ENCODE data around the gene IFT22. TPM values are rescaled to one million over a fixed set of nuclear protein-coding genes. Genes with fewer than 3 reads are reported as not detected.

The IFT22 gene
- total and polyA plus RNA-seq, 2 of the 4 experiments (the other 2 are of a cell fraction): 29.3 to 34.1 TPM

GRCh38 chr7:101273206-101273605 lies 48.4 kb downstream of the IFT22 start:
- H4K91ac ChIP-seq (ENCODE audit: insufficient read depth, low read depth, low read length): no peak overlapping the region
- H4K5ac ChIP-seq (ENCODE audit: low read depth, low read length): no peak overlapping the region
- TF ChIP-seq USF2 (IDR thresholded peaks at IDR 0.05; ENCODE audit: low read depth, low read length): no peak
- no TSS peak for BruUV-seq (replicated peaks)
- no peak overlapping the region for H2AK9ac ChIP-seq (replicated peaks; ENCODE audit: low read depth, low read length, poor library complexity)
- no CpG with 5 or more reads among the region's 4 CpGs for WGBS, 2 experiments (ENCODE audit: extremely low coverage in 2 of 2, insufficient read length in 1 of 2)
- no peak overlapping the region for H3K23ac ChIP-seq (ENCODE audit: low read depth, low read length)
- no peak overlapping the region for H3K14ac ChIP-seq (replicated peaks; ENCODE audit: low read depth, low read length)
- dilution Hi-C loops (cut with HindIII; ENCODE audit: low sequenced_read_pairs, unreplicated experiment) (no loop called here), in situ Hi-C loops (cut with MboI; ENCODE audit: low sequenced_read_pairs) (no loop called here), intact Hi-C loops (cut with micrococcal nuclease) (no loop called here)
- H3K56ac ChIP-seq (ENCODE audit: extremely low read depth, insufficient read depth, low read length): no peak overlapping the region
- H2AK5ac ChIP-seq (ENCODE audit: low read depth, low read length): no peak overlapping the region
- ATAC-seq (ENCODE audit: low read depth) (no peak), DNase-seq (no peak)
- no peak overlapping the region for H2BK15ac ChIP-seq (ENCODE audit: low read depth, low read length)
- no peak overlapping the region for H2BK120ac ChIP-seq (ENCODE audit: low read depth, low read length)
- H3K79me1 ChIP-seq (ENCODE audit: low read depth in 1 of 2, low read length in 2 of 2): no peaks in the 10 kb centered on the region
- H3K4me3 ChIP-seq (ENCODE audit: insufficient read depth, low read depth, low read length): no peak overlapping the region
- ChIA-PET CTCF (interaction anchor here (0.6 kb wide), 1 partner anchor 10 kb away, joined by 3 read pairs; no protein-coding TSS in a partner anchor), POLR2A (ENCODE audit: unreplicated experiment) (no interaction called here)
- no peaks in the 10 kb centered on the region for H4K20me1 ChIP-seq (ENCODE audit: insufficient read depth, low read length)
- no peak overlapping the region for H2BK20ac ChIP-seq (ENCODE audit: low read depth, low read length)
- no peak overlapping the region for H4K8ac ChIP-seq (ENCODE audit: low read depth in 2 of 2, low read length in 2 of 2)
- H2AFZ ChIP-seq (replicated peaks; ENCODE audit: low read length, poor library complexity): no peak overlapping the region
- H3K4ac ChIP-seq (ENCODE audit: low read depth, low read length): no peak overlapping the region
- no peaks in the 10 kb centered on the region for H3K4me1 ChIP-seq (ENCODE audit: control insufficient read depth, insufficient read depth, low read length)
- no peaks in the 10 kb centered on the region for H3K9me3 ChIP-seq (ENCODE audit: control insufficient read depth, insufficient read depth, low read length)
- H3K9me1 ChIP-seq (ENCODE audit: insufficient read depth, low read length): no peaks in the 10 kb centered on the region
- H3K9ac ChIP-seq (ENCODE audit: low read depth, low read length): no peak overlapping the region
- H3K27me3 ChIP-seq (ENCODE audit: control insufficient read depth, insufficient read depth, low read length): peaks cover 24% of the 10 kb centered on the region
- H3K4me2 ChIP-seq (ENCODE audit: low read depth, low read length): no peak overlapping the region
- H2BK5ac ChIP-seq (ENCODE audit: low read depth, low read length, poor library complexity, severe bottlenecking): no peak overlapping the region
- no peaks in the 10 kb centered on the region for H3K36me3 ChIP-seq (ENCODE audit: control insufficient read depth, insufficient read depth, low read length)
- no peak overlapping the region for H3K18ac ChIP-seq (ENCODE audit: low read depth, low read length)
- H3K27ac ChIP-seq (ENCODE audit: insufficient read depth, low read length): no peak overlapping the region
